HCT116 (cell line): ENCODE results near the gene SUSD5. TPM values are rescaled to one million over a fixed set of nuclear protein-coding genes. Genes with fewer than 3 reads are reported as not detected.

Experiments used
- ATAC-seq: fragments of 200-7000 bp; cut with Tn5 transposase; 2 replicates; pipeline ENCODE4 v1.9.1; 2020; ENCODE audit warnings: mild to moderate bottlenecking, moderate library complexity
- BruUV-seq: library from RNA; stranded (reverse); fragments of 400-500 nt; replicated peaks from 2 replicates; lab custom pipeline; 2021; lab: Mats Ljungman, UMichigan
- CTCF ChIA-PET: fragments of 300-600 bp; sonication (Branson Sonifier 250); formaldehyde crosslinking; loops from one replicate; lab custom pipeline; 2021; ENCODE audit warnings: antibody characterized with exemption; lab: Charles Lee
- POLR2A ChIA-PET: fragments of 300-600, 350-600 bp; sonication (Branson Sonifier 250); formaldehyde crosslinking; loops from one replicate; lab custom pipeline; 2021; ENCODE audit warnings: antibody characterized with exemption; lab: Charles Lee
- RAD21 ChIA-PET, 2 experiments: fragments of 300-600 bp; sonication (Branson Sonifier 250); formaldehyde crosslinking; loops; one replicate each; lab custom pipeline; 2023; ENCODE audit warnings: low total read pairs in 2 of 2; ENCODE audit not compliant: uncharacterized antibody in 2 of 2, unreplicated experiment in 2 of 2, low non-redundant PET in 1 of 2; lab: Charles Lee
- DNase-seq: peaks from one replicate; pipeline ENCODE4 v3.0.0-alpha.2; 2010; ENCODE audit warnings: low read depth, low spot score
- H2AFZ ChIP-seq: fragments of 200-600 bp; shearing (Covaris generic), sonication (generic); 2 replicates; pipeline ENCODE4 v1.6.1; 2017; ENCODE audit warnings: low read depth, mixed run types, mixed read lengths, antibody characterized with exemption, low read length; ENCODE audit not compliant: poor library complexity, severe bottlenecking
- H3K27ac ChIP-seq: 2 replicates; pipeline ENCODE4 v1.5.1; 2012; ENCODE audit warnings: low read depth, low read length
- H3K27me3 ChIP-seq: fragments of 200-600 bp; sonication (generic); 2 replicates; pipeline ENCODE4 v1.6.1; 2016; ENCODE audit warnings: mixed run types, low read length, mixed read lengths; ENCODE audit not compliant: insufficient read depth
- H3K36me3 ChIP-seq, 2 experiments: fragments of 200-500 bp in 1 of 2; fragments of 200-600 bp in 1 of 2; sonication (Bioruptor generic) in 1 of 2; sonication (generic) in 1 of 2; 2 replicates each; pipeline versions ENCODE4 v1.5.1 to v1.6.1; 2014 to 2016; ENCODE audit warnings: low read length in 2 of 2, inconsistent platforms in 1 of 2, mixed read lengths in 1 of 2, mixed run types in 1 of 2; ENCODE audit not compliant: insufficient read depth in 2 of 2, control insufficient read depth in 1 of 2
- H3K4me1 ChIP-seq, 2 experiments: fragments of 200-600 bp in 1 of 2; sonication (generic) in 1 of 2; 2 replicates each; pipeline versions ENCODE4 v1.5.1 to v1.6.1; 2012 to 2017; ENCODE audit warnings: low read length in 2 of 2, inconsistent platforms in 1 of 2, mild to moderate bottlenecking in 1 of 2, mixed read lengths in 1 of 2, mixed run types in 1 of 2, moderate library complexity in 1 of 2; ENCODE audit not compliant: insufficient read depth in 2 of 2, control insufficient read depth in 1 of 2
- H3K4me2 ChIP-seq: fragments of 200-600 bp; sonication (generic); 2 replicates; pipeline ENCODE4 v1.6.1; 2017; ENCODE audit warnings: mixed run types, low read length, mixed read lengths
- H3K4me3 ChIP-seq, 2 experiments: fragments of 200-600 bp in 1 of 2; sonication (generic) in 1 of 2; replicated peaks in 1 of 2; 2 replicates each; pipeline ENCODE4 v1.5.1; 2011 to 2016; ENCODE audit warnings: low read length in 2 of 2, control low read depth in 1 of 2, low read depth in 1 of 2, mild to moderate bottlenecking in 1 of 2, mixed read lengths in 1 of 2, mixed run types in 1 of 2
- H3K79me2 ChIP-seq: fragments of 200-600 bp; sonication (generic); 2 replicates; pipeline ENCODE4 v1.6.1; 2017; ENCODE audit warnings: mild to moderate bottlenecking, mixed run types, low read length, moderate library complexity, mixed read lengths; ENCODE audit not compliant: insufficient read depth
- H3K9ac ChIP-seq: fragments of 200-600 bp; sonication (generic); 2 replicates; pipeline ENCODE4 v1.6.1; 2016; ENCODE audit warnings: low read length, mixed read lengths
- H3K9me2 ChIP-seq: fragments of 200-600 bp; sonication (generic), shearing (Covaris generic); 2 replicates; pipeline ENCODE4 v1.6.1; 2017; ENCODE audit warnings: mixed run types, mild to moderate bottlenecking, moderate library complexity; ENCODE audit not compliant: insufficient read depth
- H3K9me3 ChIP-seq, 2 experiments: fragments of 200-500 bp in 1 of 2; fragments of 200-600 bp in 1 of 2; sonication (Bioruptor generic) in 1 of 2; sonication (generic) in 1 of 2; 2 replicates each; pipeline ENCODE4 v1.6.1; 2014 to 2017; ENCODE audit warnings: low read length in 2 of 2, mixed read lengths in 2 of 2, inconsistent platforms in 1 of 2, low read depth in 1 of 2, mild to moderate bottlenecking in 1 of 2, mixed run types in 1 of 2, moderate library complexity in 1 of 2; ENCODE audit not compliant: control insufficient read depth in 1 of 2, insufficient read depth in 1 of 2
- H4K20me1 ChIP-seq: fragments of 200-600 bp; sonication (generic), shearing (Covaris generic); 2 replicates; pipeline ENCODE4 v1.6.1; 2017; ENCODE audit warnings: mixed run types, mild to moderate bottlenecking, moderate library complexity; ENCODE audit not compliant: insufficient read depth
- ATF3 ChIP-seq: IDR thresholded peaks from 2 replicates; pipeline ENCODE4 v1.6.1; 2012
- CBX3 ChIP-seq: IDR thresholded peaks from 2 replicates; pipeline ENCODE4 v1.6.1; 2012; ENCODE audit warnings: low read depth
- EGR1 ChIP-seq: IDR thresholded peaks from 2 replicates; pipeline ENCODE4 v1.6.1; 2012; ENCODE audit warnings: low read depth
- ELF1 ChIP-seq: IDR thresholded peaks from 2 replicates; pipeline ENCODE4 v1.6.1; 2012; ENCODE audit warnings: low read depth, borderline replicate concordance
- POLR2AphosphoS5 ChIP-seq: IDR thresholded peaks from 2 replicates; pipeline ENCODE4 v1.6.1; 2011; ENCODE audit warnings: mild to moderate bottlenecking, low read depth, low read length, moderate library complexity
- SIN3A ChIP-seq: IDR thresholded peaks from 2 replicates; pipeline ENCODE4 v1.6.1; 2012; ENCODE audit warnings: low read depth
- SRF ChIP-seq: IDR thresholded peaks from 2 replicates; pipeline ENCODE4 v1.6.1; 2012; ENCODE audit warnings: low read depth
- YY1 ChIP-seq: IDR thresholded peaks from 2 replicates; pipeline ENCODE4 v1.6.1; 2011; ENCODE audit warnings: low read length, low read depth, moderate library complexity, mild to moderate bottlenecking; ENCODE audit not compliant: insufficient replicate concordance; ENCODE audit errors: extremely low read depth
- intact Hi-C: fragments of 100-400 bp; cut with micrococcal nuclease; formaldehyde crosslinking; loops from 2 replicates; pipeline ENCODE4 v1.10.0; 2022
- total RNA-seq: library from RNA; stranded (reverse); gene quantifications from one replicate; pipeline ENCODE4 v1.2.1, GENCODE V29; 2021; ENCODE audit not compliant: unreplicated experiment
- TF ChIP-seq, protein P1 (sequence below), 3 experiments: fragments of 200-600 bp in 1 of 3; sonication (generic) in 1 of 3; IDR thresholded peaks in 2 of 3; conservative IDR thresholded peaks in 1 of 3; 2 replicates each; pipeline ENCODE4 v1.5.1; 2012 to 2017; ENCODE audit warnings: low read depth in 2 of 3, low read length in 2 of 3, antibody characterized with exemption in 1 of 3, borderline replicate concordance in 1 of 3, control low read depth in 1 of 3, mild to moderate bottlenecking in 1 of 3, mixed read lengths in 1 of 3, mixed run types in 1 of 3, moderate library complexity in 1 of 3; ENCODE audit not compliant: insufficient read depth in 1 of 3

The SUSD5 gene
- total RNA-seq, 1 experiment from 2014 or later: not detected

- no peak for ATAC-seq
- Histone ChIP-seq H4K20me1 (no peaks in the 10 kb centered on the region), H3K9me2 (no peaks in the 10 kb centered on the region), H3K4me3 (no peak overlapping the region), H3K36me3 (no peaks in the 10 kb centered on the region), H3K9me3 (no peaks in the 10 kb centered on the region), H3K79me2 (no peaks in the 10 kb centered on the region), H3K4me1 (no peaks in the 10 kb centered on the region), H3K27me3 (no peaks in the 10 kb centered on the region), H2AFZ (no peak overlapping the region), H3K27ac (no peak overlapping the region), H3K9ac (no peak overlapping the region), H3K4me2 (no peak overlapping the region)
- BruUV-seq: no TSS peak
- DNase-seq: no peak
- intact Hi-C loops: no loop called here
- POLR2A ChIA-PET: no interaction called here
- TF ChIP-seq SIN3A (no peak), YY1 (no peak), CBX3 (no peak), POLR2AphosphoS5 (no peak), ELF1 (no peak), SRF (no peak), EGR1 (no peak), ATF3 (no peak)
- TF ChIP-seq, protein P1, sequence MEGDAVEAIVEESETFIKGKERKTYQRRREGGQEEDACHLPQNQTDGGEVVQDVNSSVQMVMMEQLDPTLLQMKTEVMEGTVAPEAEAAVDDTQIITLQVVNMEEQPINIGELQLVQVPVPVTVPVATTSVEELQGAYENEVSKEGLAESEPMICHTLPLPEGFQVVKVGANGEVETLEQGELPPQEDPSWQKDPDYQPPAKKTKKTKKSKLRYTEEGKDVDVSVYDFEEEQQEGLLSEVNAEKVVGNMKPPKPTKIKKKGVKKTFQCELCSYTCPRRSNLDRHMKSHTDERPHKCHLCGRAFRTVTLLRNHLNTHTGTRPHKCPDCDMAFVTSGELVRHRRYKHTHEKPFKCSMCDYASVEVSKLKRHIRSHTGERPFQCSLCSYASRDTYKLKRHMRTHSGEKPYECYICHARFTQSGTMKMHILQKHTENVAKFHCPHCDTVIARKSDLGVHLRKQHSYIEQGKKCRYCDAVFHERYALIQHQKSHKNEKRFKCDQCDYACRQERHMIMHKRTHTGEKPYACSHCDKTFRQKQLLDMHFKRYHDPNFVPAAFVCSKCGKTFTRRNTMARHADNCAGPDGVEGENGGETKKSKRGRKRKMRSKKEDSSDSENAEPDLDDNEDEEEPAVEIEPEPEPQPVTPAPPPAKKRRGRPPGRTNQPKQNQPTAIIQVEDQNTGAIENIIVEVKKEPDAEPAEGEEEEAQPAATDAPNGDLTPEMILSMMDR (IDR thresholded peaks at IDR 0.05 in 2 of 3, conservative IDR thresholded peaks at IDR 0.05 in 1 of 3; ENCODE audit: borderline replicate concordance in 1 of 3, insufficient read depth in 1 of 3, low read depth in 2 of 3, low read length in 2 of 3): no peak
- TF ChIP-seq, all 23 proteins: peak for 0
- CTCF ChIA-PET: no interaction called here
- RAD21 ChIA-PET: no interaction called here
Measured at GRCh38 chr3:33174711-33175414, 43.7 kb downstream of the SUSD5 start.
